NCI-H1694 treated with DMSO at 0.1 percent for 48 hours (cell line): ENCODE results near the gene PPARD.
"Not testable (repeated sequence)": the region's sequence is repeated elsewhere in the genome, so short reads cannot be mapped to it uniquely, and the experiment has no call there.

Experiments used
- DNase-seq: peaks from one replicate; lab custom pipeline; 2025; lab: John Stamatoyannopoulos, UW

Gene PPARD

DNA sequence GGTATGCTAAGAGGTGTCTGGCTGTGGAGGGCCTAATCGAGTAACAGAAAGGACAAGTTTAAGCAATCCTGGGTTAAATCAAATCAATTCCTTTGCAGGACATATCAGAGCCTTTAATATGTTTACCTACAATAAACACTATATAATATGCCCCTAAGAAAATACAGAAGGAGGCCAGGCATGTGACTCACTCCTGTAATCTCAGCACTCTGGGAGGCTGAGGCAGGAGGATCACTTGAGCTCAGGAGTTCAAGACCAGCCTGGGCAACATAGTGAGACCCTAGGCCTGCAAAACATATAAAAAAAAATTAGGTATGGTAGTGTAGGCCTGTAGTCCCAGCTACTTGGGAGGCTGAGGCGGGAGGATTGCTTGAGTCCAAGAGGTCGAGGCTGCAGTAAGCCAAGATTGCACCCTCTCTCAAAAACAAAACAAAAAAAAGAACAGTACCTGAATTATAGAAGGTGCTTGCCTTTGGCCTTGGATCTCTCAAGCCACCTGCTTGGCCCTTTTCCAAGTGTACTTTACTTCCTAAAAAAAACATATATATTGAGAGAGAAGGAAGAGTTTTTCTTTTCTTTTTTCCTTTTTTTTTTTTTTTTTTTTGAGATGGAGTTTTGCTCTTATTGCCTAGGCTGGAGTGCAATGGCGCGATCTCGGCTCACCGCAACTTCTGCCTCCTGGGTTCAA lies 96.2 kb downstream of the PPARD start:
- not testable (repeated sequence) for DNase-seq

DNA sequence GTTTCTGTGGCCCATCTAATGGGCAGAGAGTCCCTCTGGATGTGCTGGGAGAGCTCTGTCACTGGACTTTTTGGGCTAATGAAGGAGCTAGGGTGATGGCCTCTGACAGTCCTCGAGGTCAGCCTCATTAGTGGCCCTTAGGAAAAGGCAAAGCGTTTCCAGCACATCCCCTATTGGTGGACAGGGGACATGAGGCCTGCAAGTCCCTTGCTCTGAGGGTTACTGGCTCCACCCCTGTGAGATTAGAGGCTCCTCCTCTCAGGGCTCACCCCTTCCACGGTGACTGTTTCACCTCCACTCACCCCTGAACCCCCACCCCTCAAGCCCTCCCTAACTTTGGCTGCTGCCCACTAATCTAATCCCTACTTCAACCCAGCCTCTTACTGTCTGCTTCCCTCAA lies 97.0 kb downstream of the PPARD start:
- no peak for DNase-seq

DNA sequence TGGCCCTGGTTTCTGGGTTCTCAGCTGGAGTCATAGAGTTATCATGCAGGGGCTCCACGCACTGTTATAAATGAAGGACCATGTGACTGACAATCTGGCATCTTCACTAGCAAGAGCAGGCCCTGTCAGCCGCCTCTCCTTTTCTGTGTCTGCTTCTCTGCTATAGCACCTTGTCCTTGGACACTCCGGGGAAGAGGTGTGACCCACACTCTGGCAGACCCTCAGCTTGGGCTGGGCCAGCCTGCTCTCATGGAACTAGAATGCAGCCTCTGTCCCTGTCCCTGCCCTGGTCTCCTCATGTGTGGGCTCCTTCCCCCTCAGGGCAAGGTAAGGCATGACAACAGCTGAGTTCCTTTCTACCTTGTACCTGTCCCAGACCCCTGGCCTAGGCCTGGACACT lies 98.8 kb downstream of the PPARD start:
- DNase-seq = no peak

DNA sequence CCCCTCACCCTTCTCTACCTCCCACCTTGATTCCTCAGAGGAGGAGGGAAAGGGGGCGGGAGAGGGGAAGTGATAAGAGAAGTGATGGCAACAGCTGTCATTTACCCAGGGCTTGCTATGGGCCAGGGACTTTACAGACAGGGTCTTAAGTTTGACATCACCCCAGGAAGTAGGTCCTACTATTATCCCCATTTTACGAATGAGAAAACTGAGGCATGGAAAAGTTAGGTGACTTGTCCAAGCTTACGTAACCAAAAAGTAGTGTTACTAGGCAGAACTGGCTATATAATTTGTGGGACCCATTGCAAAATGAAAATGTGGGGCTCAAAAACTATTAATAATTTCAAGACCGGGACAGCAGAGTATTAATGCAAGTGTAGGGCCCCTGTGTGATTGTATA lies 99.3 kb downstream of the PPARD start:
- DNase-seq = no peak

DNA sequence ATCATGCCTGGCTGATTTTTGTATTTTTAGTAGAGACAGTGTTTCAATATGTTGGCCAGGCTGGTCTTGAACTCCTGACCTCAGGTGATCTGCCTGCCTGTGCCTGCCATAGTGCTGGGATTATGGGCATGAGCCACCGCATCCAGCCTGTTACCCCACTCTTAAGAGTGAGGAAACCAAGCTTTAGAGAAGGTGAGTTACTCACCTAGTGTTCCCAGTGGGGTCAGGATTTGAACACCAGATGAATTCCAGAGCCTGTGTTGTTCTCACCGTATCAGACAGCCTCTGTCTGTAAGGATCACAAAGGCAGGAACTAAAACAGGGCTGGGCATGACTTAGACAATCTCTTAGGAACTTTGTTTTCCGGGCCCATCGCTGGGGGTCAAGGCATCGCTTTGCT lies 100.3 kb downstream of the PPARD start:
- DNase-seq = no peak

DNA sequence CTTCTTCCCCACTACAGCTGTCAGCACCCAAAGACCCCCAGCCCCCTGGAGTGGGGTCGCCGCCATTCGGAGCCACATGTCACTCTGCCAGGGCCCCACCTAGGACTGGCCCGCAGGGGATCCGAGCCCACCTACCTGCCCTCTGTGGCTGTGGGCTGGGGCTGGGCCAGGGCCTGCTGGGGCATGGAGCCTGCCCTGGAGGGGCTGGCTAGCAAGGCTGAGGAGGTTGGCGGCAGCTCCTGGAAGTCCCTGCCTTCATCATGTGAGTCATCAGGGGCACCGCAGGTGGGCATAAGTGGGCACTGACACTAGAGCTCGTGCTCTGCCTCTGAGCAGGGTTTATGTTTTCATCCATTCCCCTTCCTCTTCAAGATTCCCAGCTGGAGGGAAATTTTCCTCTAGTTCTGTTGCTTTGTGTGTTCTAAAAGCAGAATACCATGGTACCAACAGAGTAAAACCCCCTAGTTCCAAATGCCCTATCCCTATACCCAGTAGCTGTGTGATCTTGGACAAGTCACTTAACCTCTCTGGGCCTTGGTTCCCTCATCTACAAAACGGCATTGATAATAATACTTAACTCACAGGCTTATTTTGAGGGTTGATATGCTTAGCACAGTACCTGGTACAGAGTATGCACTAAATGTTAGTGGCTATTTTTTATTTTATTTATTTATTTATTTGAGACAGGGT lies 101.1 kb downstream of the PPARD start:
- no peak for DNase-seq

DNA sequence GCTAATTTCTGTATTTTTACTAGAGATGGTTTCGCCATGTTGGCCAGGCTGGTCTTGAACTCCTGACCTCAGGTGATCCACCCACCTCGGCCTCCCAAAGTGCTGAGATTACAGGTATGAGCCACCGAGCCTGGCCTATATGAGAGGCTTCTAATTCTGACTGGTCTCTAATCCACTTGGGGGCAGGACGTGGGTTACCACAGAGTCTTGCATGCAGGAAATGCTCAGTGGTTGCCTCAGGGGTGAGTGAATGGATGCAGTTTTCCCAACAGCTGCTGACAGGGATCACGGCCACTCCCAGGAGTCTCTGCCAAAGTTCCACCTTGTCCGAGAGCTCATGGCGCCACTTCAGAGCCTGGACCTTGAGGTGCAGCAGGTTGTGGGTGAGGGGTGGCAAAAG lies 103.3 kb downstream of the PPARD start:
- DNase-seq = no peak

DNA sequence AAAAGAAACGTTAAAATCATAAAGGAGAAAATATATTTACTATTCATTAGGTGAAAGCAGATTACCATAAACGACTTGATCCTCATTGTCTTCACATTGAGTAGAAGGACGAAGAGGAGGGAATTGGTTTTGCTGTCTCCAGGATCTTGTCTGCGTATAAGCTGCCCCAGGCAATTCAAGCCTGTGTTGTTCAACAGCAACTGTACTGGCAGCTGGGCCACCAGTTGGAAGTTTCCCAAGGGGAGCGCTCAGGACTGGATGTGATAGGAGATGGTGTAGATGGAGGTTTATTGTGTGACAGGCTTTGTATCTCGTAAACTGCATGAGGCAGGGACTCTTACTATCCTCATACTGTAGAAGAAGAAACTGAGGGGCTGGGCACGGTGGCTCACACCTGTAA lies 105.8 kb downstream of the PPARD start:
- DNase-seq = peak; percentile 42

DNA sequence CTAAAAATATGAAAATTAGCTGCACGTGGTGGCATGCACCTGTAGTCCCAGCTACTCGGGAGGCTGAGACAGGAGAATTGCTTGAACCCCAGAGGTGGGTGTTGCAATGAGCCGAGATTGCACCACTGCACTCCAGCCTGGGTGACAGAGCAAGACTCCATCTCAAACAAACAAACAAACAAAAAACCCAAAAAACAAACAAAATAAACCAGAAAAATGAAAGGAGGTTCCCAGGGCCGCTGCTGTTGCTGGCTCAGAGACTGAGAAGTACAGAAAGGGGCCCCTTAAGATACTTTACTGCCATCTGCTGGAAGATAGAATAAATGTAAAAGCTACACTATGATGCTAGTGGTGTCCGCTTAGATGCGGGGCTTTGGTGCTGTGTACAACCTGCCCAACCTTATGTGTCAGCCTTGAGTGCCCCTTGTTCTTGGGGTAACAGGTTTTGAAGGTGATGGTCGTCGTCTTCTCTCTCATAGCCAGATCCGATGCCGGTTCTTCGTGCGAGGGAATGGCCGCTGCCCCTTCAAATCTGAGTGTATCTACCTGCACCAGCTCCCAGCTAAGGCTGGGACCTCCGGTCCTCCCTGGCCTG lies 107.0 kb downstream of the PPARD start:
- DNase-seq = peak; percentile 77

DNA sequence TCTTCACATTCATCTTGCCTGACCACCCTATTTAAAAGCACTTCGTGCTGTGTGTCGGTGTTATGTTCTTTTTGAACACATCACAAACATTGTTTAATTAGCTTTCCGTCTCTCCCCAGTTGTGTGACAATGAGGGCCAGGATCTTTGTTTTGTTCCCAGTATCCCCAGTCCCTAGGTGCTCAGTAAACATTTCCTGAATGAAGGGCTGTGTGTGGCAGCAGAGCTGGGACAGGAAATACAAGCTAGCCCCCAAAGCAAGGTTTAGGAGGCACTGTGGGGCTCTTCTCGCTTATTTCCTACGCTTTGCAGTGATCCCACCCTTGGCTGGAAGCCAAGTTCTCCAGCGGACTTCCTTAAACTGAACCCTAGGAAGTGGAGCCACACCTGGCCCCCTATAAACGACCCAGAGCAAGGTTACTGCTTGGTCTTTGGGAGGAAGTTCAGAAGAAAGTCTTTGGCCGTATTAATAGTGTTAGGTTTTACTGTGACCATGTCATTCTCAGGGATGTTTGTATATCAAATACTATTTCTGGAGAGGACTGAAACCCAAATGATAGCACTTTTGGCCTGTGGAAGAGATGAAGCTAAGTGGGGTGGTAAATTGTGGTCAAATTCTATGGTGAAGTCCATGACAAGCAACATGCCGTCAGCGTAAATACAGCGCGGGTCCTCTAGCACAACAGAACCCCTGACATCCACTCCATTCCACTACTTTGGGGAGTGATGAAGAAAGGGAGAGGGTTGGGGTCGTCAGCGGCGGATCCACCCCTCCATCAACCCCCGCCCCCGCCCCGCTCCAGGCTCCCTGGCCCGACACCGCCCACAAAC lies 109.2 kb downstream of the PPARD start:
- no peak for DNase-seq

DNA sequence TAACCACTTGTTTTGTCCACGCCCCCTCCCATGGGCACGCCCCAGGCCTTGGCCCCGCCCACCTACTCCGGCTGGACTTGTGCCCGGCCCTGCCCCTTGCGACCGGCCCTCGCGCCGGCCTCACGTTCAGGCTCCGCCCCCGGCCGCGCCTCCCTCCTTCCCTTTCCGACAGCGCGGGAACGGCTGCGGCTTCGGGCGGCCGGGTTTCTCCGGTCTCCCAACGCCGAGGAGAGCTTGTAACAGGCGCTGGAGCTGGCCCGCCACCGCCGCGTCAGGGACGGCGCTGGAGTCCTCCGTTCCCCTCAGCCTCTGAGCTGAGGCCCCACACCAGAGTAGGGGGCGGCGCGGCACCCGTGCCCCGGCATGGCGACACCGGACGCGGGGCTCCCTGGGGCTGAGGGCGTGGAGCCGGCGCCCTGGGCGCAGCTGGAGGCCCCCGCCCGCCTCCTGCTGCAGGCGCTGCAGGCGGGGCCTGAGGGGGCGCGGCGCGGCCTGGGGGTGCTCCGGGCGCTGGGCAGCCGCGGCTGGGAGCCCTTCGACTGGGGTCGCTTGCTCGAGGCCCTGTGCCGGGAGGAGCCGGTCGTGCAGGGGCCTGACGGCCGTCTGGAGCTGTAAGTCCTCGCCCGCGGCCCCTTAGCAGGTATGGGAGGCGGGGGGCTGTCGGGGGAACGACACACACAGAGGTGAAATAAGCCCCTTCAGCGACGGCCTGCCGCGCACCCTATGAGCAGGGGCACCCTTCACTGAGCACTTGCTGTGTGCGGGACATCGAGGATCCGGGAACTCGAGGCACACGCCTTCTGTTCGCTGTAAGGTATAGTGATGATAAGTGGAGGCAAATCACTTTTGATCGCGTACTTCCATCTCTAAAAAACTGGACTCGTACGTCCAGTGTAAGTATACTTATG lies 110.1 kb downstream of the PPARD start, which contains the start of gene FANCE:
Gene FANCE (plus strand): TSS at position 156 of the 908 bp plus-strand sequence. CDS start 208 bp downstream, at position 364.
- peak; percentile 38 for DNase-seq

DNA sequence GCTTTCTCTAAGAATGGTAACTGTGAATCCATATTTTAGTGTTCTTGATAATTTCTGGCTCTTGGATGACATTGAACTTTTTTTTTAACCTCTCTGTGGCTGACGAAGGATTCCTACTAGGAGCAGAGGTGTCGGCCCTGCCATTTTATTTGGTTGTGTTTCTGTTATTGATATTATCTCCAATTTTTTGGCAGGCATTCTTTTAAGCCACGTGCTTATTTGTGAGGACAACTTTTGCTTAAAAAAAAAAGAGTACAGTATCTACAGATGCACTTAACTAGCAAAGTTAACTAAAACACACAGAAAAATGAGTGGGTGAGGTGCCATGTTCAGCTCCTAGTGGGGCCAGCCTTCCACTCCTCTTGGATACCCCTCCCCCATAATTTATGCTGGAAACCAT lies 110.9 kb downstream of the PPARD start:
- DNase-seq = no peak

DNA sequence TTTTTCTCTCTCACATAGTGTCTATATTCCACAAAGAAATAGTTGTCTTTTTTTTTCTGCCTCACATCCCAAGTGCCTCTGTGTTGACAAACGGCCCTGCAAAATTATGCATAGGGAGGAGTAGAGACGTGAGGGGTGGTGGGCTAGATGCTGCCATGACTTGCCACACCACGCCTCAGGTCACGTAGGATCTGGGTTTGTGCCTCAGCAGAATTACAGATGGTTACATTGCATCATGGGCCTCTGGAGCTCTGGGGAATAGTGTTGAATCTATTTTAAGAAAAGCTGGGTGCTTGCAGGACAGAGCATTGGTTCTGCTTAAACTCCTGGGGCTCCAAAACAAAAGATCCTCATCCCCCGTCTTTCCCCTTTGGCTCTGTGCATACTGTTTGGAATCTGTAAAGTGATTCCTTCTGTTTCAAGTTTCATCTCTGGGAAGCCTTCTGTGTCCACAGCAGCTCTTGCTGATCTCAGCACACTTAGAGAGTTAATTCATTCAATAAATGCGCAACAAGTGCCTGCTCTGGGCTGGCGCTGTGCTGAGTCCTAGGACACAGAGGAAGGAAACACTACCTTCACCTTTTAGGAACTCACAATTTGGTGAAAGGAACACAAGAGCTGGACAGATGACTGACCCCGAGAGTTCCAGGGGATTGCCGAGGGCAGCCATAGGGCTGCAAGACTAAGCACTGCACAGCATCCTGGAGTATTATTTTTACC lies 112.2 kb downstream of the PPARD start:
- DNase-seq = no peak

DNA sequence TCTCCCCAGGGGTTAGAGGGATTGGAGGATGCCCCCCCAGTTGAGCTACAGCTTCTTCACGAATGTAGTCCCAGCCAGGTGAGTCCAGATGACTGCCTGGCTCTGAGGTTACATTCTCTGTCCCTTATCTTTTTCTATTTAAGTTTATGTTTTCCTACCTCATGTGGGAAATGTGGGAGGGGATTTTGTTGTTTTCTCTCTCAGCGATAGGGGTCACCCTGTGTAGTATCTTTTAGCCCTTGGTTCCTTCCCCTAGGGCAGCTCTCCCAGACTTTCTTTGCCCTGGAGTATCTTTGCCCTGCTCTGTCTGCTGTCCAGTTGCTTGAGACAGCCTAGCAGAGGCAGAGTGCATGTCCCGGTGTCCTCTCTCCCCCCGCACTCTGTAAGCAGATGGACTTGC lies 115.5 kb downstream of the PPARD start:
- no peak for DNase-seq

DNA sequence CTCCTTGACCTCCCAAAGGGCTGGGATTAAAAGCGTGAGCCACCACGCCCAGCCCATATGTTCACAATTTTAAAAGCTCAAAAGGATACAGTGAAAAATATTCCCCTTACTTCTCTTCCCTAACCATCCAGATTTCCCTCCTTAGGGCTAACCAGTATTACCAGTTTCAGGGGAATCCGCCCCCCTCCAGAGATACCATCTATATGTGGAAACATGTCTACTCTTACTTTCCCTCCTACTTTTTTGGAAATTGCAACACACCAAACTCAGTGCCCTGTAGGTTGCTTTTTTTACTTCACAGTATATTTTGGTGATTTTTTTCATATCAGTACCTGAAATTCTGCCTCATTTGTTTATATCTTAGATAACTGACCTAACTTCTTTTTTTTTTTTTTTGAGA lies 118.9 kb downstream of the PPARD start:
- no peak for DNase-seq

DNA sequence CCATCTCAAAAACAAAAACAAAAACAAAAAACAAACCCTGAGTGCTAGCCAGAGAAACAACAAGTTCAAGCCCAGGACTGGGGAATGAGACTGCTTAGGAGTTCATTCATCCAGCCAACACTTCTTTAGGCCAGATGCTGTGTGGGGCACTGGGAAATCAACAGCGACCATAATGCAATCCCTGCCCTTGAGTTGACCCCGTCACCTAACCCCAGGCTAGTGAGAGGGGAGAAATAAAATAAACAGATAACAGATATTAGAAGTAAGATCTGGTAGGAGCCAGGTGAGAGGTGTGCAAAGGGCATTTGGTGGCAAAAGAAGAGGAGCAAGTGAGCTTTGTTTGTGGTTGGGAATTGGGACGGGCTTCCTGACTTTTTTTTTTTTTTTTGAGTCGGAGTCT lies 120.9 kb downstream of the PPARD start:
- no peak for DNase-seq

DNA sequence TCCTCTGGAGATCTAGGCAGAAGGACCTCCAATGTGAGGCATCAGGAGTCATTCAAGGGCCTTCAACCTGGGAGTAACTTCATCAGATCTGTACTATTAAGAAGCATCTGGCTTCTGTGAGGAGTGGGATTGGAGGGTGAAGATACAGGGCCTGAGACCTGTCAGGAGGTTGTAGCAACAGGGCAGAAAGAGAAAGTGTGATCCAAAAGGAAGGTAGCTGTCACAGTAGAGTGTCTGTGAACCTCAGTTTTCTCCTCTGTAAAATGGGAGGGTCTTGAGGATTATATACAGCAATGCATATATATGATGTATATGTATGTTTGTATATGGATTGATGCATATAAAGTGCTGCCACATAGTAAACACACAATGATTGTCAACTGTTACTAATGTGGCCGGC lies 123.3 kb downstream of the PPARD start:
- no peak for DNase-seq

DNA sequence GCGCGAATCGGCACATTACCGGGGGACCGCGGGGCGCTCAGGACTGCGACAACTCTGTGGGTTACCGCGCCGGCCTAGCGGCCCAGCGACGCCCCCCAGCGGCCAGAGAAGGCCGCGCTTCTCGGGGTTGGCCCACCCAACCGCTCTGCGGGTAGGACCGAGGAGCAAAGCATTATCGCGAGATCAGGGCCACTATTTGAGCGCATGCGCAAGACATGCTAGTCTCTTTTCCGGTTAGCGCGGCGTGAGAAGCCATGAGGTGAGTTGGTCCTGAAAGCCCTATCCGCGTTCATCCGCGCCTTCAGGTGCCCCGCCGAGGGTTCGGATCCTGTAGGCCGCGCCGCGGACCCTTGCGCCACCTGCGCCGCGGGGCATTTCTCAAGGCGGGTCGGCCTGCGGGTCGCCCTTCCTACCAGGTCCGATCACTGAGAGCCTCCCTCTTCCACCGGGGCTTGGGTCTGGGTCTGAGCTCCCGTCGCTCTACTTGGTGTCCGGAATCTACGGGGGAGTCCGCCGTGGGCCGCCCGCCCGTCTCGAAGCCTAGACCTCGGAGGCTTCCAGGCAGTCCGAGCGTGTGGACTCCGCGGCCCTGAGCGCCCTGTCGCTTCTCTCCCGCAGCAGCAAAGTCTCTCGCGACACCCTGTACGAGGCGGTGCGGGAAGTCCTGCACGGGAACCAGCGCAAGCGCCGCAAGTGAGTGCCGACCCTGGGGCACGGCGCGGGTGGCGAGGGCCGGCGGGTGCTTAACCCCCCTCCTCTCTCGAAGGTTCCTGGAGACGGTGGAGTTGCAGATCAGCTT lies 126.0 kb downstream of the PPARD start, which contains the start of gene RPL10A:
Gene RPL10A (plus strand): TSS at position 221 of the 799 bp plus-strand sequence. CDS start 34 bp downstream, at position 255.
- peak; percentile 87 for DNase-seq

DNA sequence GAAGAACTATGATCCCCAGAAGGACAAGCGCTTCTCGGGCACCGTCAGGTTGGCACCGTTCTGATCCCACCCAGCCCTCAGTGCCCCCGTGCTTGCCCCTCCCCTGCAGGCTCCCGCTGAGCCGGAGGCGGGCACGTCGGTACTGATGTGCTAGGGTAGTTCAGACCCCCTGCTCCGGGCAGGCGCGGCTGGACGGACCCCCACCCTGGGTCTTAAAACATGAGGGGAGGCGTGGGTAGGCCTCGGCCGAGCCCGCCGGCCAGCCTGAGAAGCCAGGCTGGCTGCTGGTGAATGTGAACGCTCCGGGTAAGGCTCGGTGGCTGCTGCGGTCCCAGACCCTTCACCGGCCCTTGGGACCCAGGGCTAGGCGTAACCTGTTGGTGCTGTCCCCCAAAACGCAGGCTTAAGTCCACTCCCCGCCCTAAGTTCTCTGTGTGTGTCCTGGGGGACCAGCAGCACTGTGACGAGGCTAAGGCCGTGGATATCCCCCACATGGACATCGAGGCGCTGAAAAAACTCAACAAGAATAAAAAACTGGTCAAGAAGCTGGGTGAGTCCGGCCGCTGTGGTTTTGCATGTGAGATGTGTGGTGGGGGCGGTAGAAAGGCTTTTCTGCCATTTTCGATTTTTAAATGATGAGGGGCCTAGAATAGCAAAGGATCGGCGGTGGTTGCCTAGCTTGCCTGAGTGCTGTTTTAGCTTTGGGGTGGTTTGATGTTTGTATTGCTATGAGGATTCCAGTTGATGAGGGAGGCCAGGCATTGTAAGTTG lies 126.8 kb downstream of the PPARD start:
- no peak for DNase-seq
